WTC11 (cell line): ENCODE results near the gene MRPL19.

Source experiments
- CTCF ChIP-seq: fragments of 200-600 bp; IDR thresholded peaks from 2 replicates; pipeline ENCODE4 v1.8.0; 2022; ENCODE audit warnings: antibody characterized with exemption
- MAX ChIP-seq: sonication (generic); formaldehyde crosslinking; IDR thresholded peaks from 2 replicates; pipeline ENCODE4 v1.8.0; 2022; ENCODE audit warnings: mild to moderate bottlenecking, missing genetic modification reagents
- NR1H2 ChIP-seq: sonication (generic); formaldehyde crosslinking; IDR thresholded peaks from 2 replicates; pipeline ENCODE4 v1.9.0; 2021; ENCODE audit warnings: mild to moderate bottlenecking, moderate library complexity, missing genetic modification reagents
- USF2 ChIP-seq: sonication (generic); formaldehyde crosslinking; IDR thresholded peaks from 2 replicates; pipeline ENCODE4 v1.8.1; 2023; ENCODE audit warnings: mild to moderate bottlenecking, missing genetic modification reagents, moderate library complexity
- ZNF317 ChIP-seq: sonication (generic); formaldehyde crosslinking; IDR thresholded peaks from 2 replicates; pipeline ENCODE4 v1.8.1; 2023; ENCODE audit warnings: low read depth, mild to moderate bottlenecking, moderate library complexity, missing genetic modification reagents, borderline replicate concordance

- TF ChIP-seq CTCF (no peak), USF2 (CRISPR knock-in tag) (no peak), NR1H2 (no peak), MAX (CRISPR knock-in tag) (no peak), ZNF317 (CRISPR knock-in tag) (no peak)
These were observed 21.3 kb downstream of the MRPL19 start for GRCh38 chr2:75667884-75668283.
